Thoracic aorta (tissue), 2 donors: Measurements from ENCODE around the gene IL1RAP. TPM values are rescaled to one million over a fixed set of nuclear protein-coding genes. Genes with fewer than 3 reads are reported as not detected.

Experiments
- ATAC-seq: fragments of 150-250 bp; one replicate; pipeline ENCODE4 v1.8.0; 2017; ENCODE audit warnings: low read depth; ENCODE audit not compliant: insufficient number of reproducible peaks, low FRiP score
- DNase-seq: peaks from one replicate; pipeline ENCODE4 v3.0.0-alpha.2; 2020; ENCODE audit warnings: low spot score
- H3K27ac ChIP-seq, 2 donors: fragments of 200-600 bp; sonication (generic); 1 replicate in 1 of 2; 2 replicates in 1 of 2; pipeline ENCODE4 v1.5.1; 2016; ENCODE audit warnings: mild to moderate bottlenecking in 2 of 2, moderate library complexity in 2 of 2
- H3K27me3 ChIP-seq: fragments of 200-600 bp; sonication (generic); replicated peaks from 2 replicates; pipeline ENCODE4 v1.6.0; 2016; ENCODE audit warnings: mild to moderate bottlenecking; ENCODE audit not compliant: insufficient read depth
- H3K36me3 ChIP-seq: fragments of 200-600 bp; sonication (generic); one replicate; pipeline ENCODE4 v1.5.1; 2016
- H3K4me1 ChIP-seq, 2 donors: fragments of 200-600 bp; sonication (generic); 1 replicate in 1 of 2; 2 replicates in 1 of 2; pipeline versions ENCODE4 v1.5.1 to v1.6.0; 2016; ENCODE audit warnings: low read depth in 2 of 2, mild to moderate bottlenecking in 1 of 2; ENCODE audit not compliant: control insufficient read depth in 1 of 2
- H3K4me3 ChIP-seq: fragments of 200-600 bp; sonication (generic); 2 replicates; pipeline ENCODE4 v1.5.1; 2016; ENCODE audit warnings: mild to moderate bottlenecking
- H3K9me3 ChIP-seq: fragments of 200-600 bp; sonication (generic); 2 replicates; pipeline ENCODE4 v1.5.1; 2016
- total RNA-seq, 2 donors: library from RNA; depleted of rRNA; stranded (reverse); fragments of >200 nt; gene quantifications; one replicate each; pipeline versions ENCODE4 v1.1.0 to v1.2.3, GENCODE V29; 2016
- TF ChIP-seq, protein P1 (sequence below): fragments of 200-600 bp; sonication (generic); IDR thresholded peaks from one replicate; pipeline ENCODE4 v1.5.1; 2019; ENCODE audit warnings: antibody characterized with exemption

The IL1RAP gene
- total RNA-seq, 2 donors from 2014 or later, result 19.8 to 32.9 TPM

- no peak overlapping the region for H3K27ac ChIP-seq
- no peak overlapping the region for H3K4me3 ChIP-seq
- TF ChIP-seq, protein P1, sequence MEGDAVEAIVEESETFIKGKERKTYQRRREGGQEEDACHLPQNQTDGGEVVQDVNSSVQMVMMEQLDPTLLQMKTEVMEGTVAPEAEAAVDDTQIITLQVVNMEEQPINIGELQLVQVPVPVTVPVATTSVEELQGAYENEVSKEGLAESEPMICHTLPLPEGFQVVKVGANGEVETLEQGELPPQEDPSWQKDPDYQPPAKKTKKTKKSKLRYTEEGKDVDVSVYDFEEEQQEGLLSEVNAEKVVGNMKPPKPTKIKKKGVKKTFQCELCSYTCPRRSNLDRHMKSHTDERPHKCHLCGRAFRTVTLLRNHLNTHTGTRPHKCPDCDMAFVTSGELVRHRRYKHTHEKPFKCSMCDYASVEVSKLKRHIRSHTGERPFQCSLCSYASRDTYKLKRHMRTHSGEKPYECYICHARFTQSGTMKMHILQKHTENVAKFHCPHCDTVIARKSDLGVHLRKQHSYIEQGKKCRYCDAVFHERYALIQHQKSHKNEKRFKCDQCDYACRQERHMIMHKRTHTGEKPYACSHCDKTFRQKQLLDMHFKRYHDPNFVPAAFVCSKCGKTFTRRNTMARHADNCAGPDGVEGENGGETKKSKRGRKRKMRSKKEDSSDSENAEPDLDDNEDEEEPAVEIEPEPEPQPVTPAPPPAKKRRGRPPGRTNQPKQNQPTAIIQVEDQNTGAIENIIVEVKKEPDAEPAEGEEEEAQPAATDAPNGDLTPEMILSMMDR, result no peak
- no peaks in the 10 kb centered on the region for H3K27me3 ChIP-seq
- ATAC-seq (no peak), DNase-seq (no peak)
- H3K4me1 ChIP-seq, result no peaks in the 10 kb centered on the region
- no peaks in the 10 kb centered on the region for H3K36me3 ChIP-seq
- H3K9me3 ChIP-seq, result no peaks in the 10 kb centered on the region
Observed at GRCh38 chr3:190498293-190498692, 15.6 kb upstream of the IL1RAP start.

DNA sequence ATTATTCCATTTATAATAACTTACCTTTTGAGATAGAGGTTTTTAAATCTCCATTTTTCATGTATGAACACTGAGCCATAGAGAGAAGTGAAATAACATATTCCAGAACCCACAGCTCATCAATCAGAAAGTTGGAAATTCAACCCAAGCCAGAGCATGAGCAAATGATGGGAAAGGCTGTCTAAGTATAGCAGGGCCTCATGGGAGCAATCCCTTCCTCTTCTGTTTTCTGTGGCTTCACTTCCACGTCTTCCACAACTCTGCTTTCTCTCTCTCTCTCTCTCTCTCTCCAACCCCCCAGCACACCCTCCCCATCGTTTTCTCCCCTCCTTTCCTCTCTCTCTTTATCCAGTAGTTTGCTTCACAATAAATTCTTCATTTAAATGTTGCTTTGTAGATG lies 14.8 kb upstream of the IL1RAP start:
- no peak overlapping the region for H3K27ac ChIP-seq
- no peaks in the 10 kb centered on the region for H3K9me3 ChIP-seq
- no peaks in the 10 kb centered on the region for H3K36me3 ChIP-seq
- TF ChIP-seq, protein P1, result no peak
- no peak overlapping the region for H3K4me3 ChIP-seq
- H3K4me1 ChIP-seq, result no peaks in the 10 kb centered on the region
- H3K27me3 ChIP-seq, result no peaks in the 10 kb centered on the region
- ATAC-seq (no peak), DNase-seq (no peak)

DNA sequence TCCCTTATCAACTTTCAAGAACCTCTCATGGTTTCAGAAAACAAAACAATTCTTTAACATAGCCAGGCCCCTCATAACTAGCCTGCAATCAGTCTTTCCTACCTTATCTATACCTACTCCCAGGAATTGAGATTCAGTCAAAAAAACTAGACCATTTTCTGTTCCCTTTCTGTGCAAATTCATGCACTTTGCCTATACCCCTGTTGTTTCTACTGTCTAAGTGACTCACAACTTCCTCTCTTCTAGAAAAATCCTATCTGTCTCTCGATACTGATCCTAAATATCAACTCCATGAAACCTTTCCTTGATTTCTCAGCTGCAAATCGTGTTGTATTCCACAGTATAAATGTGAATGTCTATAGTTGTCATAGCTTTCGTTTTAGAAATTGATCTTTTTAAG lies 10.9 kb upstream of the IL1RAP start:
- Histone ChIP-seq H3K27me3 (no peaks in the 10 kb centered on the region), H3K4me3 (no peak overlapping the region), H3K9me3 (no peaks in the 10 kb centered on the region), H3K4me1 (no peaks in the 10 kb centered on the region), H3K36me3 (no peaks in the 10 kb centered on the region), H3K27ac (no peak overlapping the region)
- TF ChIP-seq, protein P1, result no peak
- ATAC-seq (no peak), DNase-seq (no peak)

GRCh38 chr3:190504354-190505125 lies 9.3 kb upstream of the IL1RAP start:
- no peak for DNase-seq
- Histone ChIP-seq H3K27me3 (no peaks in the 10 kb centered on the region), H3K36me3 (no peaks in the 10 kb centered on the region), H3K27ac (no peak overlapping the region), H3K4me1 (no peaks in the 10 kb centered on the region), H3K9me3 (no peaks in the 10 kb centered on the region), H3K4me3 (no peak overlapping the region)
- TF ChIP-seq, protein P1, result no peak
- ATAC-seq, result no peak

- Histone ChIP-seq H3K4me3 (no peak overlapping the region), H3K27me3 (no peaks in the 10 kb centered on the region), H3K27ac (no peak overlapping the region), H3K9me3 (no peaks in the 10 kb centered on the region), H3K4me1 (no peaks in the 10 kb centered on the region), H3K36me3 (no peaks in the 10 kb centered on the region)
- no peak for DNase-seq
- TF ChIP-seq, protein P1, result no peak
- no peak for ATAC-seq
Observed at GRCh38 chr3:190505381-190506003, 8.4 kb upstream of the IL1RAP start.
